GM18526 (cell line): Measurements from ENCODE around the gene SLC12A6.

Source experiments
- POLR2A ChIP-seq: IDR thresholded peaks from 3 replicates; pipeline ENCODE4 v1.6.1; 2011; ENCODE audit not compliant: insufficient read length; ENCODE audit errors: extremely low read depth

Gene SLC12A6

DNA sequence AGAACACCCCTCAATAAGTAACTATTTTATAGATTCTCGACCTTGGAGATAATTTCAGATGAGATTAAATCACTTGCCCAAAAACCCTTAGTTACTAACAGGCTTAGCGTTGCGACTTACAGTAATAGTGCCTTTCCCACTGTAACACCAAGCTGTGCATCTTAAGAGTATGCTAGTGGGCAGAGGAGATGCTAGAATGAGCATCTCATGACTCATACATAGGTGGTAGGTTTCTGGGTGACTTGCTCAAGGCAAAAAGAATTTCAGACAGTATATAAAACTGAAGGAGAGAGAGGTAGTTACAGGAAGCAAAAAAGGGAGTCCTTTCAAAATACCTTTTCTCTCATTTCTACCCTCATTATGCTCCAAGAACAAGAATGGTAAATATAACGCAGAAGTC is 131.6 kb downstream of the SLC12A6 start:
- TF ChIP-seq POLR2A = no peak

DNA sequence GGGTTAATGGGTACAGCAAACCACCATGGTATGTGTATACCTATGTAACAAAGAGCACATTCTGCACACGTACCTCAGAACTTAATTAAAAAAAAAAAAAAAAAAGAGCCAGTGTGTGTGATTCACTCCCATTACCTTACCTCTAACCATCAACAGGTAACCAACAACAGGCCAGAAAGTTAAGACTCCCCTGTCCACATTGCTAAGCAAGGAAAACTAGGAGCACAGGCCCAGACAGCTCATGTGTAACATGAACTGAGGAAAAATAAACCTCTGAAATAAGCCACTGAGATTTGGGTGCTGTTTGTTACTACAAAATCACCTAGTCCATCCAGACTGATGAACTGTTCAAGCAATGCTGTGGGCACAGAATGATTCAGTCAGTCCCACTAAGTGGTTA is 133.6 kb downstream of the SLC12A6 start:
- no peak for TF ChIP-seq POLR2A

DNA sequence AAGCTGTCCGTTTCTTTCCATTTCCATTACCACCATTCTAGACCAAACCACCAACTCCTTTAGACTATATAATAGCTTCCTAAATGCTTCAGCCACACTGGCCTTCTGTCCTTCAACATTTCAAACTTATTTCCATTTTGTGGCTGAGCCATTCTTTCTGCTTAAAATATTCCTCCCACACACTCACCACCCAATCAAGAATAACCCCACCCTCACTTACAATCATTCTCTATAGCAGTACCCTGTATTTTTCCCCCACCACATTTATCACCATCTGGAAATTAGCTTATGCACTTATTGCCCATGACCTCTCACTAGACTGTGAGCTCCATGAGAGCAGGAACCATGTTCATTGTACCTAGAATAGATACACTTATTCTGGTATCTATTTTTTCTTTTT is 134.3 kb downstream of the SLC12A6 start:
- TF ChIP-seq POLR2A = no peak

DNA sequence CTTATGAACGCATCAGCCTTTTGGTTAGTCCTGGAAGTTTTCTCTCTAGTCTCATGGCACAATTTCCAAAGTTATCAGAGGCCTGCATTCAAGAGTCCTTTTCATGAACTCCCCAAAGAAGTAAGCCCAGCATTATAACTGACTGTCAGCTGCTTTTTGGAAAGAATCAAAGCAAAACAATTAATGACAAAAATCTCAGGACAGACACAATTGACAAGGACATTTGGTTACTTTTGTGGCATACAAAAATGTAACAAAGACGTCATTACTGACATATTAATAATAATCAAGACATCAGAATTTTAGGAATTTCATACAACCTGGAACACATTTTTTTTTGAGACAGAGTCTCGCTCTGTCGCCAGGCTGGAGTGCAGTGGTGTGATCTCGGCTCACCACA is 148.9 kb downstream of the SLC12A6 start:
- TF ChIP-seq POLR2A = no peak

DNA sequence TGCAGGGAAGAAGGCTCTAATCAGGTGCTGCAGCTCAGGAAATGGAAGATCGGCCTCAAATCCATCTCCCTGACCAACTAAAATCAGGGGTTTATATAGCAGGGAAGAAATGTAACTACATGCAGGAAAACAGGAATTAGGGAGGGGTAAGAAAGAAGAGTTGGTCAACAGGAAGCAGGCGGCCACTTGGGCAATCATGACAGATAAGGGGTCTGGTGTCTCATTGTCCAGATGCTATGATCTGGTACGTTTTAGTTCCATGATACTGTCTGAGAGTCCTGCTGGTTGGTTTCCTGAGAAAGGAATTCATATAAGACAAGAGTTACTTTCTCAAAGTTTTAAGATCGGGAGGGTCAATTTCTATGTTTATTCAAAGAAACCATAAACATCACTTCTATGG is 151.9 kb downstream of the SLC12A6 start:
- TF ChIP-seq POLR2A = no peak

DNA sequence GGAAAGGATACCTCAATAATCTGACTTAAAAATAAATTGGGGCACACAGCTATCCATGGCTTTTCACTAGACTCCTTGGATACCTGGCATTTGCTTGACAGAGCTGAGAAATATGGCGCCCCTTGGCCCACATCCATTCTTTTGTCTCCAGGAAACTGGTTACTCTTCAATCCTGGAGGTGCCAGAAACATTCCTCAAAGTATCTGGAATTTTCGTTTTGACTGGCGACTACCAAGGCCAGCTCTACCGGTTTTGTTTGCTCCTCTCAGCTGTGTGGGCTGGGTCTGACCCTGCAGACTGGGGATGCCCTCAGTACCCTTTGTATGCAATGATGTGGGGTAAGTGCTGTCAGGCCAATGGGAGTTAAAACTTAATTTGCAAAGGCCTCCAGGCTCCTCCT is 154.6 kb downstream of the SLC12A6 start:
- no peak for TF ChIP-seq POLR2A
